B cell (primary cell): Measurements from ENCODE around the gene SPOCK3.

ENCODE experiments used
- EZH2 ChIP-seq: IDR thresholded peaks from 2 replicates; pipeline ENCODE4 v1.6.1; 2012; ENCODE audit warnings: borderline replicate concordance, low read depth, mild to moderate bottlenecking, moderate library complexity, low read length; ENCODE audit not compliant: insufficient read depth, poor library complexity, severe bottlenecking
- TF ChIP-seq, protein P1 (sequence below): fragments of 200-600 bp; IDR thresholded peaks from one replicate; pipeline ENCODE4 v1.8.0; 2022; ENCODE audit warnings: antibody characterized with exemption, mild to moderate bottlenecking

DNA sequence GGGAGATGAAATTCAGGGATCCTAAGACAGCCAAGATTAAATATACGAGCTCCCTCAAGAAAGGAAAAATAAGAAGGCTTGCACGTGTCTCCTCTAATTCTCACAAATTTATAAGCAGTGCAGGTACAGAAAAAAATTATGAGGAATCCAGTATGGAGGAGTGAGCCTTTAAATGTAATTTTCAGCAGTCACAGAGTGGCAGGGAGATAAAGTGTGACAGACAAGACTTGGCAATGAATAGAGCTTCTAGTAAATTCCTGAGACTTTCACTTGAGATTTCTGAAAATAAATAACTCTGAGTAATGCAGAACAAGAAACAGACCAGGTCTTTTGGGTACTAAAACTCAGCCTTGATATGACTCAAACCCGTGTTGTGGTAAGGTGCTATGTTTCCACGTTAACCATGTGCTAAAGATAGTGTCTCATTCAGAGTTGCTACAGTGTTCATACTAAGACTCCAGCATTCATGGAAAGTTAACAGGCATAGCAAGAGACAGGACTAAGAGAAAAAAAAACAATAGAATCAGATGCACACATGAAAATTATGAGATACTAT lies 119.8 kb downstream of the SPOCK3 start:
- TF ChIP-seq, protein P1, sequence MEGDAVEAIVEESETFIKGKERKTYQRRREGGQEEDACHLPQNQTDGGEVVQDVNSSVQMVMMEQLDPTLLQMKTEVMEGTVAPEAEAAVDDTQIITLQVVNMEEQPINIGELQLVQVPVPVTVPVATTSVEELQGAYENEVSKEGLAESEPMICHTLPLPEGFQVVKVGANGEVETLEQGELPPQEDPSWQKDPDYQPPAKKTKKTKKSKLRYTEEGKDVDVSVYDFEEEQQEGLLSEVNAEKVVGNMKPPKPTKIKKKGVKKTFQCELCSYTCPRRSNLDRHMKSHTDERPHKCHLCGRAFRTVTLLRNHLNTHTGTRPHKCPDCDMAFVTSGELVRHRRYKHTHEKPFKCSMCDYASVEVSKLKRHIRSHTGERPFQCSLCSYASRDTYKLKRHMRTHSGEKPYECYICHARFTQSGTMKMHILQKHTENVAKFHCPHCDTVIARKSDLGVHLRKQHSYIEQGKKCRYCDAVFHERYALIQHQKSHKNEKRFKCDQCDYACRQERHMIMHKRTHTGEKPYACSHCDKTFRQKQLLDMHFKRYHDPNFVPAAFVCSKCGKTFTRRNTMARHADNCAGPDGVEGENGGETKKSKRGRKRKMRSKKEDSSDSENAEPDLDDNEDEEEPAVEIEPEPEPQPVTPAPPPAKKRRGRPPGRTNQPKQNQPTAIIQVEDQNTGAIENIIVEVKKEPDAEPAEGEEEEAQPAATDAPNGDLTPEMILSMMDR: no peak
- TF ChIP-seq EZH2: no peak
